DMS 273 treated with DMSO at 0.1 percent for 48 hours (cell line): ENCODE results near the gene VPS13A.

ENCODE experiments used
- DNase-seq: peaks from one replicate; lab custom pipeline; 2025; lab: John Stamatoyannopoulos, UW

Gene VPS13A

GRCh38 chr9:77457916-77458592 lies 280.7 kb downstream of the VPS13A start:
- peak; percentile 18 for DNase-seq

- DNase-seq: no peak
Observed at GRCh38 chr9:77460938-77461337, 283.6 kb downstream of the VPS13A start.

GRCh38 chr9:77462066-77462465 lies 284.7 kb downstream of the VPS13A start:
- DNase-seq: no peak

GRCh38 chr9:77463151-77463550 lies 285.8 kb downstream of the VPS13A start:
- no peak for DNase-seq

GRCh38 chr9:77464661-77465060 lies 287.3 kb downstream of the VPS13A start:
- DNase-seq: no peak

- DNase-seq: no peak
Observed at GRCh38 chr9:77469515-77470231, 292.3 kb downstream of the VPS13A start.
